ENCODE measurements around the gene SESTD1.

DNA sequence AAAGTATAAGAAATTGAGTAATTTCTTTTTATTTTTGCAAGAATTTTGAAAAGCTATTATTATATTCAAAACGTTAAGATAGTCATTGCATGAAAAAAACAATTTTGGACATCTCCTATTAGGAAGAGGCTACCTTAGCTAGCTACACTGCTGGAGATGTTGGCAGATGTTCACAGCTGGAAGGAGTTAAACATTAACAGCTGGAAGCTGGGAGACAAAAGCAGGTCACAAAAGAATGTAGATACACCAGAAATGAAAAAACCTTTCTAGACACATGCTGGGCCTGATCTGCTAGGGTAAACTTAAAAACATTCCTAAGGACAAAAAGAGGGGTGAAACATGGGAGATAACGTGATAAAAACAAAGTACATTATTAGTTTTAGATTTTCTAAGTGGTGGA is 84.4 kb downstream of the SESTD1 start:
- TF ChIP-seq, protein P1, sequence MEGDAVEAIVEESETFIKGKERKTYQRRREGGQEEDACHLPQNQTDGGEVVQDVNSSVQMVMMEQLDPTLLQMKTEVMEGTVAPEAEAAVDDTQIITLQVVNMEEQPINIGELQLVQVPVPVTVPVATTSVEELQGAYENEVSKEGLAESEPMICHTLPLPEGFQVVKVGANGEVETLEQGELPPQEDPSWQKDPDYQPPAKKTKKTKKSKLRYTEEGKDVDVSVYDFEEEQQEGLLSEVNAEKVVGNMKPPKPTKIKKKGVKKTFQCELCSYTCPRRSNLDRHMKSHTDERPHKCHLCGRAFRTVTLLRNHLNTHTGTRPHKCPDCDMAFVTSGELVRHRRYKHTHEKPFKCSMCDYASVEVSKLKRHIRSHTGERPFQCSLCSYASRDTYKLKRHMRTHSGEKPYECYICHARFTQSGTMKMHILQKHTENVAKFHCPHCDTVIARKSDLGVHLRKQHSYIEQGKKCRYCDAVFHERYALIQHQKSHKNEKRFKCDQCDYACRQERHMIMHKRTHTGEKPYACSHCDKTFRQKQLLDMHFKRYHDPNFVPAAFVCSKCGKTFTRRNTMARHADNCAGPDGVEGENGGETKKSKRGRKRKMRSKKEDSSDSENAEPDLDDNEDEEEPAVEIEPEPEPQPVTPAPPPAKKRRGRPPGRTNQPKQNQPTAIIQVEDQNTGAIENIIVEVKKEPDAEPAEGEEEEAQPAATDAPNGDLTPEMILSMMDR (conservative IDR thresholded peaks at IDR 0.05) = no peak
- no peak for TF ChIP-seq ZFX (IDR thresholded peaks at IDR 0.05)

Data from C4-2B (cell line).